Endothelial cell of umbilical vein (primary cell): ENCODE data around the gene ANKRD28. TPM values are rescaled to one million over a fixed set of nuclear protein-coding genes. Genes with fewer than 3 reads are reported as not detected.

Source experiments
- Bru-seq: library from RNA; stranded (reverse); fragments of 400-500 nt; gene quantifications from one replicate; lab custom pipeline; 2021; lab: Mats Ljungman, UMichigan
- BruChase-seq, 2 experiments: library from RNA; stranded (reverse); fragments of 400-500 nt; gene quantifications; one replicate each; lab custom pipeline; 2021; lab: Mats Ljungman, UMichigan
- BruUV-seq: library from RNA; stranded (reverse); fragments of 400-500 nt; replicated peaks from 2 replicates; lab custom pipeline; 2021; lab: Mats Ljungman, UMichigan
- CTCF ChIA-PET: fragments of 300-600, 350-600 bp; sonication (Branson Sonifier 250); formaldehyde crosslinking; loops from one replicate; lab custom pipeline; 2021; ENCODE audit warnings: antibody characterized with exemption, inconsistent platforms; lab: Charles Lee
- POLR2A ChIA-PET: fragments of 300-600, 350-600 bp; sonication (Branson Sonifier 250); formaldehyde crosslinking; loops from one replicate; lab custom pipeline; 2021; ENCODE audit warnings: antibody characterized with exemption, inconsistent platforms; lab: Charles Lee
- DNase-seq: peaks from one replicate; pipeline ENCODE4 v3.0.0-alpha.2; 2011; ENCODE audit warnings: low read depth, low spot score
- FAIRE-seq: peaks from 2 replicates; lab custom pipeline; 2011; peaks lifted over from hg19 to GRCh38; lab: Jason Lieb, UNC
- H2AFZ ChIP-seq: 2 replicates; pipeline ENCODE4 v1.6.0; 2012; ENCODE audit warnings: low read depth, low read length, control low read depth, inconsistent platforms
- H3K27ac ChIP-seq: 2 replicates; pipeline ENCODE4 v1.5.1; 2011; ENCODE audit warnings: low read depth, mild to moderate bottlenecking, control low read depth, low read length, moderate library complexity; ENCODE audit not compliant: insufficient read depth
- H3K27me3 ChIP-seq, 2 experiments: 2 replicates each; pipeline versions ENCODE4 v1.6.0 to v1.6.1; 2011; ENCODE audit warnings: low read length in 2 of 2, mixed read lengths in 1 of 2; ENCODE audit not compliant: control insufficient read depth in 2 of 2, insufficient read depth in 2 of 2
- H3K36me3 ChIP-seq, 2 experiments: 2 replicates in 1 of 2; 3 replicates in 1 of 2; pipeline ENCODE4 v1.5.1; 2011; ENCODE audit warnings: low read length in 2 of 2, mild to moderate bottlenecking in 1 of 2, moderate library complexity in 1 of 2; ENCODE audit not compliant: control insufficient read depth in 2 of 2, insufficient read depth in 2 of 2; ENCODE audit errors: extremely low read depth in 1 of 2
- H3K4me1 ChIP-seq: 3 replicates; pipeline ENCODE4 v1.5.1; 2011; ENCODE audit warnings: mild to moderate bottlenecking, low read length; ENCODE audit not compliant: control insufficient read depth, insufficient read depth; ENCODE audit errors: extremely low read depth
- H3K4me2 ChIP-seq: 2 replicates; pipeline ENCODE4 v1.6.1; 2011; ENCODE audit warnings: low read length, control low read depth, mixed read lengths; ENCODE audit not compliant: insufficient read depth
- H3K4me3 ChIP-seq, 3 experiments: fragments of 200-600 bp in 1 of 3; sonication (generic), shearing (Covaris generic) in 1 of 3; replicated peaks in 1 of 3; 2 replicates each; pipeline ENCODE4 v1.5.1; 2011 to 2016; ENCODE audit warnings: control low read depth in 3 of 3, low read length in 3 of 3, mild to moderate bottlenecking in 2 of 3, inconsistent platforms in 1 of 3, low read depth in 1 of 3, moderate library complexity in 1 of 3; ENCODE audit not compliant: insufficient read depth in 1 of 3
- H3K79me2 ChIP-seq: 2 replicates; pipeline ENCODE4 v1.6.0; 2012; ENCODE audit warnings: low read length, inconsistent platforms; ENCODE audit not compliant: control insufficient read depth, insufficient read depth
- H3K9ac ChIP-seq: replicated peaks from 2 replicates; pipeline ENCODE3; 2011; ENCODE audit warnings: low read length, control low read depth; ENCODE audit not compliant: insufficient read depth; ENCODE audit errors: extremely low read depth
- H3K9me1 ChIP-seq: replicated peaks from 3 replicates; pipeline ENCODE4 v1.6.0; 2011; ENCODE audit warnings: mild to moderate bottlenecking, low read length; ENCODE audit not compliant: control insufficient read depth, insufficient read depth; ENCODE audit errors: extremely low read depth
- H3K9me3 ChIP-seq: replicated peaks from 2 replicates; pipeline ENCODE4 v1.5.1; 2012; ENCODE audit warnings: low read length, inconsistent platforms; ENCODE audit not compliant: control insufficient read depth, insufficient read depth
- H4K20me1 ChIP-seq: replicated peaks from 2 replicates; pipeline ENCODE3; 2011; ENCODE audit warnings: mild to moderate bottlenecking, low read length; ENCODE audit not compliant: control insufficient read depth, insufficient read depth; ENCODE audit errors: extremely low read depth
- CTCF ChIP-seq, 2 donors: IDR thresholded peaks; 1 replicate in 1 of 2; 2 replicates in 1 of 2; pipeline ENCODE4 v1.5.1; 2011; ENCODE audit warnings: low read length in 2 of 2, mild to moderate bottlenecking in 2 of 2, moderate library complexity in 2 of 2, control low read depth in 1 of 2, inconsistent platforms in 1 of 2, low read depth in 1 of 2; ENCODE audit not compliant: insufficient read depth in 1 of 2; ENCODE audit errors: extremely low read depth in 1 of 2
- FOS ChIP-seq: IDR thresholded peaks from 2 replicates; pipeline ENCODE4 v1.6.1; 2011; ENCODE audit warnings: mild to moderate bottlenecking, low read length, moderate library complexity, borderline replicate concordance; ENCODE audit not compliant: insufficient read depth
- GATA2 ChIP-seq: IDR thresholded peaks from 2 replicates; pipeline ENCODE4 v1.7.0; 2011; ENCODE audit warnings: low read depth, mild to moderate bottlenecking, moderate library complexity, mixed read lengths, low read length; ENCODE audit not compliant: insufficient read length, insufficient read depth
- JUN ChIP-seq: IDR thresholded peaks from 2 replicates; pipeline ENCODE4 v1.6.1; 2011; ENCODE audit warnings: borderline replicate concordance, low read depth; ENCODE audit not compliant: insufficient read length, insufficient read depth
- POLR2AphosphoS5 ChIP-seq: IDR thresholded peaks from 2 replicates; pipeline ENCODE4 v1.6.1; 2012; ENCODE audit warnings: low read depth, mild to moderate bottlenecking, control low read depth, low read length, moderate library complexity; ENCODE audit not compliant: insufficient read depth
- dilution Hi-C: fragments of 300-500 bp; cut with MboI; formaldehyde crosslinking; loops from one replicate; pipeline ENCODE4 v1.15.0; 2019; ENCODE audit warnings: low sequenced_read_pairs; ENCODE audit not compliant: extremely low pct_ligation_motif_present
- intact Hi-C: fragments of 100-400 bp; cut with micrococcal nuclease; formaldehyde crosslinking; loops from one replicate; pipeline ENCODE4 v1.10.0; 2022
- long read RNA-seq: library from polyadenylated mRNA; stranded (forward); transcript quantifications from one replicate; pipeline ENCODE4 v2.0.0, GENCODE V29; 2021
- polyA minus RNA-seq, 3 experiments: library from RNA; depleted of rRNA, polyadenylated mRNA; stranded (reverse); fragments of >200 nt; gene quantifications; 1 replicate in 1 of 3; 2 replicates in 2 of 3; pipeline ENCODE4 v1.2.3, GENCODE V29; 2011
- polyA plus RNA-seq, 4 experiments: library from polyadenylated mRNA; depleted of rRNA in 3 of 4; stranded (reverse) in 3 of 4; unstranded in 1 of 4; fragments of >200 nt; gene quantifications; 2 replicates each; pipeline versions ENCODE4 v1.2.1 to v1.2.3, GENCODE V29; 2011 to 2012; ENCODE audit warnings: missing spikeins in 1 of 4
- total RNA-seq: library from RNA; stranded (reverse); gene quantifications from 2 replicates; pipeline ENCODE4 v1.2.3, GENCODE V29; 2021

Gene ANKRD28
- total RNA-seq (82.2 and 97.3 TPM in 2 replicates), polyA plus RNA-seq (36.7 and 37.1 TPM in 2 replicates), polyA minus RNA-seq (165 and 203 TPM in 2 replicates), Bru-seq, nascent RNA (percentile 96 among the genes with signal in this experiment), BruChase-seq, experiment 1, labeled RNA remaining after a 6-hour chase (percentile 73 among the genes with signal in this experiment), BruChase-seq, experiment 2, labeled RNA remaining after a 2-hour chase (percentile 77 among the genes with signal in this experiment)
- polyA plus RNA-seq (2011; cell fraction: cytosol; rRNA removed), result 24.5 and 29.7 TPM in 2 replicates
- 106 and 142 TPM in 2 replicates for polyA plus RNA-seq (2011; cell fraction: nucleus; rRNA removed)
- polyA plus RNA-seq (2012), result 31.7 and 46.5 TPM in 2 replicates
- 39.1 TPM for polyA minus RNA-seq (2011; cell fraction: cytosol; rRNA and poly(A)+ RNA removed)
- polyA minus RNA-seq (2011; cell fraction: nucleus; rRNA and poly(A)+ RNA removed), result 218 and 343 TPM in 2 replicates
- long read RNA-seq, full-length matches to known transcripts, result 5 of 30 reads
- long read RNA-seq, partial matches to known transcripts, result 6 of 30 reads
- long read RNA-seq, other reads (novel, unspliced or antisense), result 19 of 30 reads

GRCh38 chr3:15797642-15798303 lies at the start of gene ANKRD28:
Gene ANKRD28 (minus strand): TSS chr3:15797979. CDS start chr3:15796521, 1,458 bp downstream.
- intact Hi-C loops, result loop anchor here (1.0 to 5.0 kb wide), 7 partner anchors 8 to 263 kb away; partner anchors contain the start of genes BTD and HACL1
- DNase-seq (peak; percentile 95), FAIRE-seq (peak; percentile 79)
- H3K79me2 ChIP-seq, result peaks cover 51% of the 10 kb centered on the region
- peaks cover 26% of the 10 kb centered on the region for H3K4me1 ChIP-seq
- dilution Hi-C loops, result no loop called here
- no peaks in the 10 kb centered on the region for H3K9me1 ChIP-seq
- POLR2A ChIA-PET, result interaction anchor here (0.7 to 1.1 kb wide), 6 partner anchors 14 to 197 kb away, joined by 3 to 5 read pairs (median 3); no protein-coding TSS in a partner anchor
- peaks cover 0 to 6% of the 10 kb centered on the region in 2 experiments for H3K36me3 ChIP-seq
- BruUV-seq, result no TSS peak
- peak within 1 kb of the TSS; percentile 26 to 100 (median 84) for H3K4me3 ChIP-seq
- H2AFZ ChIP-seq, result no peak within 1 kb of the TSS
- H4K20me1 ChIP-seq, result no peaks in the 10 kb centered on the region
- TF ChIP-seq GATA2 (no peak), FOS (peak; percentile 61), POLR2AphosphoS5 (peak; percentile 68), CTCF (IDR thresholded peaks at IDR 0.05; ENCODE audit: extremely low read depth in 1 of 2, insufficient read depth in 1 of 2, low read depth in 1 of 2, low read length in 2 of 2) (peak in 1 of 2 donors; percentile 31), JUN (peak; percentile 46)
- no peaks in the 10 kb centered on the region for H3K9me3 ChIP-seq
- H3K9ac ChIP-seq, result peak within 1 kb of the TSS; percentile 98
- peak within 1 kb of the TSS; percentile 96 for H3K27ac ChIP-seq
- H3K27me3 ChIP-seq, result no peaks in the 10 kb centered on the region
- CTCF ChIA-PET, result interaction anchor here (0.6 to 4.1 kb wide), 23 partner anchors 9 to 595 kb away, joined by 3 to 33 read pairs (median 5); partner anchors contain the start of genes BTD and HACL1
- H3K4me2 ChIP-seq, result peak within 1 kb of the TSS; percentile 95
